SK-N-SH (cell line): ENCODE data around the gene DEGS1. TPM values are rescaled to one million over a fixed set of nuclear protein-coding genes. Genes with fewer than 3 reads are reported as not detected.

Source experiments
- CTCF ChIA-PET: fragments of 300-600, 350-600 bp; formaldehyde crosslinking; extraction: SDS; loops from one replicate; lab custom pipeline; 2021; lab: Yijun Ruan, JAX
- POLR2A ChIA-PET: fragments of 350-600 bp; sonication (Branson Sonifier 250); formaldehyde crosslinking; extraction: SDS; loops from one replicate; lab custom pipeline; 2020; ENCODE audit warnings: antibody characterized with exemption, inconsistent platforms; lab: Yijun Ruan, JAX
- DNase-seq: peaks from one replicate; pipeline ENCODE4 v3.0.0; 2012
- H2AFZ ChIP-seq: fragments of 200-600 bp; sonication (generic); 2 replicates; pipeline ENCODE4 v1.8.1; 2016; ENCODE audit warnings: antibody characterized with exemption, mild to moderate bottlenecking, low read depth
- H3F3A ChIP-seq: fragments of 200-600 bp; sonication (generic); replicated peaks from 2 replicates; pipeline ENCODE3; 2016; ENCODE audit warnings: antibody characterized with exemption, mild to moderate bottlenecking; ENCODE audit not compliant: insufficient read depth
- H3K27ac ChIP-seq, 2 experiments: fragments of 200-500 bp in 1 of 2; fragments of 200-600 bp in 1 of 2; sonication (Bioruptor generic) in 1 of 2; sonication (generic), shearing (Covaris generic) in 1 of 2; 2 replicates each; pipeline versions ENCODE4 v1.5.1 to v1.6.1; 2014 to 2016; ENCODE audit warnings: low read depth in 2 of 2, inconsistent platforms in 1 of 2, low read length in 1 of 2, mild to moderate bottlenecking in 1 of 2, mixed read lengths in 1 of 2
- H3K27me3 ChIP-seq: fragments of 200-600 bp; sonication (generic), shearing (Covaris generic); 2 replicates; pipeline ENCODE4 v1.6.1; 2016; ENCODE audit warnings: mixed run types; ENCODE audit not compliant: insufficient read depth
- H3K36me3 ChIP-seq, 2 experiments: fragments of 200-500 bp in 1 of 2; fragments of 200-600 bp in 1 of 2; sonication (Bioruptor generic) in 1 of 2; sonication (generic) in 1 of 2; replicated peaks in 1 of 2; 2 replicates each; pipeline versions ENCODE3 to v1.5.1; 2014 to 2016; ENCODE audit warnings: low read length in 1 of 2, mild to moderate bottlenecking in 1 of 2; ENCODE audit not compliant: insufficient read depth in 2 of 2, control insufficient read depth in 1 of 2
- H3K4me1 ChIP-seq, 2 experiments: fragments of 200-500 bp in 1 of 2; fragments of 200-600 bp in 1 of 2; sonication (Bioruptor generic) in 1 of 2; sonication (generic), shearing (Covaris generic) in 1 of 2; 2 replicates each; pipeline versions ENCODE4 v1.5.1 to v1.6.1; 2014 to 2016; ENCODE audit warnings: low read depth in 1 of 2, low read length in 1 of 2, mixed run types in 1 of 2; ENCODE audit not compliant: insufficient read depth in 2 of 2, control insufficient read depth in 1 of 2
- H3K4me2 ChIP-seq: fragments of 200-600 bp; sonication (generic), shearing (Covaris generic); 2 replicates; pipeline ENCODE4 v1.6.1; 2017; ENCODE audit warnings: mixed run types
- H3K4me3 ChIP-seq, 2 experiments: fragments of 200-500 bp in 1 of 2; fragments of 200-600 bp in 1 of 2; sonication (Bioruptor generic) in 1 of 2; sonication (generic), shearing (Covaris generic) in 1 of 2; 2 replicates each; pipeline versions ENCODE4 v1.5.1 to v1.8.1; 2014 to 2016; ENCODE audit warnings: low read depth in 2 of 2, inconsistent platforms in 1 of 2, low read length in 1 of 2, mild to moderate bottlenecking in 1 of 2, mixed read lengths in 1 of 2, moderate library complexity in 1 of 2
- H3K79me2 ChIP-seq: fragments of 200-600 bp; sonication (generic); 2 replicates; pipeline ENCODE4 v1.8.1; 2017; ENCODE audit warnings: mild to moderate bottlenecking; ENCODE audit not compliant: insufficient read depth
- H3K9ac ChIP-seq: fragments of 200-600 bp; sonication (generic); 2 replicates; pipeline ENCODE4 v1.6.1; 2017; ENCODE audit warnings: mixed run types
- H3K9me2 ChIP-seq: fragments of 200-600 bp; sonication (generic); 2 replicates; pipeline ENCODE4 v1.6.1; 2017; ENCODE audit warnings: mixed run types
- H3K9me3 ChIP-seq: fragments of 200-600 bp; sonication (generic); 2 replicates; pipeline ENCODE4 v1.6.1; 2017; ENCODE audit warnings: mixed run types, mild to moderate bottlenecking, moderate library complexity
- H4K20me1 ChIP-seq: fragments of 200-600 bp; sonication (generic); 2 replicates; pipeline ENCODE4 v1.6.1; 2017; ENCODE audit warnings: mild to moderate bottlenecking, mixed run types; ENCODE audit not compliant: insufficient read depth
- CHD2 ChIP-seq: fragments of 150-350 bp; IDR thresholded peaks from 2 replicates; pipeline ENCODE4 v1.6.1; 2018; ENCODE audit warnings: low read length; ENCODE audit not compliant: partially characterized antibody
- CTCF ChIP-seq: fragments of 200-600 bp; sonication (generic); IDR thresholded peaks from 2 replicates; pipeline ENCODE4 v1.6.1; 2017; ENCODE audit warnings: antibody characterized with exemption, mild to moderate bottlenecking, moderate library complexity
- ELF1 ChIP-seq: IDR thresholded peaks from 2 replicates; pipeline ENCODE4 v1.4.0; 2012
- EP300 ChIP-seq, 2 experiments: IDR thresholded peaks; 2 replicates each; pipeline versions ENCODE4 v1.4.0 to v1.6.1; 2012; ENCODE audit warnings: borderline replicate concordance in 1 of 2, low read depth in 1 of 2, low read length in 1 of 2
- EZH2phosphoT487 ChIP-seq: fragments of 200-600 bp; sonication (generic); IDR thresholded peaks from 2 replicates; pipeline ENCODE4 v1.6.1; 2017; ENCODE audit warnings: low read depth, mixed run types, mild to moderate bottlenecking, antibody characterized with exemption, moderate library complexity, borderline replicate concordance
- FOXJ3 ChIP-seq: sonication (generic); formaldehyde crosslinking; IDR thresholded peaks from 2 replicates; pipeline ENCODE4 v1.5.1; 2020; ENCODE audit warnings: mild to moderate bottlenecking, missing genetic modification reagents
- MEF2A ChIP-seq: IDR thresholded peaks from 2 replicates; pipeline ENCODE4 v1.4.0; 2012; ENCODE audit warnings: low read depth, borderline replicate concordance
- MXI1 ChIP-seq: IDR thresholded peaks from 2 replicates; pipeline ENCODE4 v1.6.1; 2012; ENCODE audit warnings: mild to moderate bottlenecking, low read depth, low read length, improper control_type of control experiment
- NFIC ChIP-seq: IDR thresholded peaks from 2 replicates; pipeline ENCODE4 v1.4.0; 2012; ENCODE audit warnings: borderline replicate concordance
- POLR2AphosphoS5 ChIP-seq: IDR thresholded peaks from 2 replicates; pipeline ENCODE4 v1.6.1; 2012; ENCODE audit warnings: low read depth, low read length
- RAD21 ChIP-seq: IDR thresholded peaks from 2 replicates; pipeline ENCODE4 v1.6.1; 2012; ENCODE audit warnings: mild to moderate bottlenecking, low read length
- REST ChIP-seq: IDR thresholded peaks from 2 replicates; pipeline ENCODE4 v1.6.1; 2012; ENCODE audit warnings: mild to moderate bottlenecking, low read depth, low read length, moderate library complexity
- RFX5 ChIP-seq: IDR thresholded peaks from 2 replicates; pipeline ENCODE4 v1.6.1; 2012; ENCODE audit warnings: mild to moderate bottlenecking, improper control_type of control experiment, low read length
- RXRA ChIP-seq: IDR thresholded peaks from 2 replicates; pipeline ENCODE4 v1.4.0; 2012; ENCODE audit warnings: low read depth, mild to moderate bottlenecking, borderline replicate concordance
- SIN3A ChIP-seq: IDR thresholded peaks from 2 replicates; pipeline ENCODE4 v1.6.1; 2012; ENCODE audit warnings: low read depth, mild to moderate bottlenecking, low read length, moderate library complexity, borderline replicate concordance
- SMC3 ChIP-seq: IDR thresholded peaks from 2 replicates; pipeline ENCODE4 v1.6.1; 2012; ENCODE audit warnings: low read depth, low read length, improper control_type of control experiment
- TCF12 ChIP-seq: IDR thresholded peaks from 2 replicates; pipeline ENCODE4 v1.4.0; 2012
- YY1 ChIP-seq: IDR thresholded peaks from 2 replicates; pipeline ENCODE4 v1.4.0; 2012; ENCODE audit warnings: low read depth, mild to moderate bottlenecking
- ZBTB33 ChIP-seq: IDR thresholded peaks from 2 replicates; pipeline ENCODE4 v1.4.0; 2012; ENCODE audit warnings: low read depth, borderline replicate concordance
- WGBS: methylation state at CpG from one replicate; pipeline ENCODE4 v1.1.6; 2017; ENCODE audit warnings: low lambda C conversion rate; 5-methylcytosine and 5-hydroxymethylcytosine counted together
- polyA plus RNA-seq, 3 experiments: library from polyadenylated mRNA; depleted of rRNA; stranded (reverse); fragments of >200 nt; gene quantifications; 2 replicates each; pipeline ENCODE4 v1.2.3, GENCODE V29; 2012
- TF ChIP-seq, protein P1 (sequence below): IDR thresholded peaks from 2 replicates; pipeline ENCODE4; 2012

Gene DEGS1
- polyA plus RNA-seq, 1 of the 3 experiments (the other 2 are of a cell fraction) = 62.3 TPM

DNA sequence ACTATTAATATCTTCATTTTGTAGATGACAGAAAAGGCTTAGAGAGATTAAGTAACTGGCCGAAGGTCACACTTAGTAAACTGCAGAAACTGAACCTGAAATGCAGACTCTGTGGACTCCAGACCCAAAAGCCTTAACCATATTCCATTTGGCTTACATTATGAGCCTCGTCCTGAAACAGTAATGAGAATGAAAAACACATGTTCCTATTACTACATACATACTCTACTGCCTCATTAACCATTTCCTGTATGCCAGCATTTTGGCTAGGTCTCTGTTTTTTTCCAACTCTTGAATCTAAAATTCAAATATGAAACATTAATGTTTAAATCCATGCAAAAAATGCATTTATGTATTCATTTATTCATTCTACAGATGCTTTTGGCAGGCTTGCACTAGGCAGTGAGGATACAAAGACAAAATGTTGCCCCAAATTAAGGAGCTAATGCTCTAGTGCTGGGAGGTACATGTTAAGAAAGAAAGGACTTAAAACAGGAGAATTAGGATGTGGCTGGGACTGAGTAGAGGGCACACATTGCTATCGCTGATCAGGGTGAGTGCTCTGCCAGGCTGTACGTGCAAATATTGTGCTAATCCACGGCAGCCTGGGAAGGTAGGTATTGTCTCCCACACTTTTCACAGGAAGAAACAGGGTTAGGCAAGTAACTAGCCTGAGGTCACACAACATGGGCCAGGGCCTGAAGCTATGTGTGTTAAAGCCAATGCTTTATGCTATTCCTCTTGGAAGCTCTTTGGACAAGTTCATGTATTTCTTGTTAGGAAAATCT is 14.0 kb downstream of the DEGS1 start (continued):
- TF ChIP-seq, protein P1, sequence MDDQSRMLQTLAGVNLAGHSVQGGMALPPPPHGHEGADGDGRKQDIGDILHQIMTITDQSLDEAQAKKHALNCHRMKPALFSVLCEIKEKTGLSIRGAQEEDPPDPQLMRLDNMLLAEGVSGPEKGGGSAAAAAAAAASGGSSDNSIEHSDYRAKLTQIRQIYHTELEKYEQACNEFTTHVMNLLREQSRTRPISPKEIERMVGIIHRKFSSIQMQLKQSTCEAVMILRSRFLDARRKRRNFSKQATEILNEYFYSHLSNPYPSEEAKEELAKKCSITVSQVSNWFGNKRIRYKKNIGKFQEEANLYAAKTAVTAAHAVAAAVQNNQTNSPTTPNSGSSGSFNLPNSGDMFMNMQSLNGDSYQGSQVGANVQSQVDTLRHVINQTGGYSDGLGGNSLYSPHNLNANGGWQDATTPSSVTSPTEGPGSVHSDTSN = no peak
- TF ChIP-seq RXRA = no peak
- no peak for TF ChIP-seq ZBTB33
- TF ChIP-seq EZH2phosphoT487 = no peak
- TF ChIP-seq SIN3A = no peak
- no peak for TF ChIP-seq MXI1
- TF ChIP-seq, all 33 proteins: peak for 0

GRCh38 chr1:224198572-224198971 is 15.5 kb downstream of the DEGS1 start:
- H3K36me3 ChIP-seq = no peaks in the 10 kb centered on the region
- WGBS = 99% methylated on average over 4 of the region's 4 CpGs
- peaks cover 7 to 9% of the 10 kb centered on the region in 2 experiments; a peak in 3 of 4 replicates for H3K4me1 ChIP-seq
- no peaks in the 10 kb centered on the region for H3K27me3 ChIP-seq
- ChIA-PET POLR2A (no interaction called here), CTCF (no interaction called here)
- H3K79me2 ChIP-seq = peaks cover 8% of the 10 kb centered on the region
- no peaks in the 10 kb centered on the region for H4K20me1 ChIP-seq
- H3F3A ChIP-seq = peaks cover 14% of the 10 kb centered on the region
- H3K4me2 ChIP-seq = no peak overlapping the region
- no peaks in the 10 kb centered on the region for H3K9me3 ChIP-seq
- H2AFZ ChIP-seq = no peak overlapping the region
- TF ChIP-seq NFIC = no peak
- TF ChIP-seq POLR2AphosphoS5 = no peak
- TF ChIP-seq ELF1 = no peak
- no peak for TF ChIP-seq SIN3A
- no peak for TF ChIP-seq RAD21
- no peak for TF ChIP-seq YY1
- TF ChIP-seq SMC3 = no peak
- no peak for TF ChIP-seq MEF2A
- no peak for TF ChIP-seq EP300 (IDR thresholded peaks at IDR 0.05; ENCODE audit: borderline replicate concordance in 1 of 2, low read depth in 1 of 2, low read length in 1 of 2)
- no peak for TF ChIP-seq TCF12
- no peak for TF ChIP-seq FOXJ3 (CRISPR knock-in tag)
- no peak for TF ChIP-seq MXI1
- TF ChIP-seq CHD2 = no peak
- TF ChIP-seq CTCF = no peak
- no peak for TF ChIP-seq EZH2phosphoT487
- no peak for TF ChIP-seq REST
- TF ChIP-seq RFX5 = no peak
- no peaks in the 10 kb centered on the region for H3K9me2 ChIP-seq
- DNase-seq = no peak
- no peak overlapping the region for H3K27ac ChIP-seq
- H3K9ac ChIP-seq = no peak overlapping the region
- H3K4me3 ChIP-seq = no peak overlapping the region
